SK-N-SH treated with all-trans-retinoic acid at 6 μM for 48 hours (cell line): ENCODE data around the gene SLC41A1.

Experiments used
- ATAC-seq: fragments of 200-7000 bp; cut with Tn5 transposase; 3 replicates; pipeline ENCODE4 v1.9.1; 2020; ENCODE audit warnings: mild to moderate bottlenecking, moderate library complexity
- ARNTL ChIP-seq: fragments of 450-650 bp; formaldehyde crosslinking; IDR thresholded peaks from 2 replicates; pipeline ENCODE4 v1.5.0; 2020; ENCODE audit warnings: low read depth, mild to moderate bottlenecking, moderate library complexity, borderline replicate concordance
- BACH2 ChIP-seq: fragments of 250-450 bp; sonication (Bioruptor Pico); IDR thresholded peaks from 2 replicates; pipeline ENCODE4 v1.9.0; 2021; ENCODE audit warnings: mild to moderate bottlenecking, borderline replicate concordance
- CSDC2 ChIP-seq: fragments of 250-450 bp; sonication (Bioruptor Pico); IDR thresholded peaks from 2 replicates; pipeline ENCODE4 v1.5.0; 2020; ENCODE audit warnings: mild to moderate bottlenecking, moderate library complexity
- ESRRG ChIP-seq: fragments of 250-450 bp; sonication (Bioruptor Pico); IDR thresholded peaks from 2 replicates; pipeline ENCODE4 v1.6.1; 2021; ENCODE audit warnings: mild to moderate bottlenecking
- GLIS3 ChIP-seq: fragments of 250-450 bp; sonication (Bioruptor Pico); IDR thresholded peaks from 2 replicates; pipeline ENCODE4 v1.5.0; 2020; ENCODE audit warnings: mild to moderate bottlenecking, moderate library complexity
- ISL1 ChIP-seq: fragments of 250-450 bp; sonication (Bioruptor Pico); IDR thresholded peaks from 2 replicates; pipeline ENCODE4 v2.1.2; 2022; ENCODE audit warnings: mild to moderate bottlenecking, moderate library complexity
- OSR1 ChIP-seq: fragments of 250-450 bp; sonication (Bioruptor Pico); IDR thresholded peaks from 2 replicates; pipeline ENCODE4 v1.8.0; 2022; ENCODE audit warnings: moderate library complexity, mild to moderate bottlenecking, inconsistent platforms
- PPARA ChIP-seq: fragments of 250-450 bp; sonication (Bioruptor Pico); IDR thresholded peaks from 2 replicates; pipeline ENCODE4 v1.5.0; 2020; ENCODE audit warnings: mild to moderate bottlenecking, borderline replicate concordance
- RARB ChIP-seq: fragments of 250-450 bp; sonication (Bioruptor Pico); IDR thresholded peaks from 2 replicates; pipeline ENCODE4 v1.8.0; 2021; ENCODE audit warnings: mild to moderate bottlenecking, moderate library complexity
- SNAI2 ChIP-seq: fragments of 250-450 bp; sonication (Bioruptor Pico); IDR thresholded peaks from 2 replicates; pipeline ENCODE4 v1.5.0; 2020; ENCODE audit warnings: mild to moderate bottlenecking, moderate library complexity
- TCF4 ChIP-seq: fragments of 250-450 bp; sonication (Bioruptor Pico); IDR thresholded peaks from 2 replicates; pipeline ENCODE4 v1.8.0; 2021; ENCODE audit warnings: mild to moderate bottlenecking, moderate library complexity, borderline replicate concordance
- TOX ChIP-seq: fragments of 250-450 bp; sonication (Bioruptor Pico); IDR thresholded peaks from 2 replicates; pipeline ENCODE4 v1.8.0; 2021; ENCODE audit warnings: mild to moderate bottlenecking, moderate library complexity, borderline replicate concordance
- ZC3H10 ChIP-seq: fragments of 250-450 bp; sonication (Bioruptor Pico); IDR thresholded peaks from 2 replicates; pipeline ENCODE4 v1.5.1; 2021; ENCODE audit warnings: mild to moderate bottlenecking, moderate library complexity
- ZFP30 ChIP-seq: fragments of 450-650 bp; formaldehyde crosslinking; IDR thresholded peaks from 2 replicates; pipeline ENCODE4 v1.5.0; 2022; ENCODE audit warnings: mild to moderate bottlenecking, moderate library complexity
- ZNF70 ChIP-seq: fragments of 450-650 bp; formaldehyde crosslinking; IDR thresholded peaks from 2 replicates; pipeline ENCODE4 v1.5.0; 2020; ENCODE audit warnings: mild to moderate bottlenecking, moderate library complexity
- ZNF8 ChIP-seq: fragments of 450-650 bp; formaldehyde crosslinking; IDR thresholded peaks from 2 replicates; pipeline ENCODE4 v1.5.0; 2020; ENCODE audit warnings: mild to moderate bottlenecking, moderate library complexity
- TF ChIP-seq, protein P1 (sequence below): fragments of 250-450 bp; sonication (Bioruptor Pico); IDR thresholded peaks from 2 replicates; pipeline ENCODE4 v1.8.0; 2020; ENCODE audit warnings: mild to moderate bottlenecking, moderate library complexity, borderline replicate concordance
- TF ChIP-seq, protein P2 (sequence below): fragments of 250-450 bp; sonication (Bioruptor Pico); IDR thresholded peaks from 2 replicates; pipeline ENCODE4 v1.5.1; 2020; ENCODE audit warnings: low read depth, mild to moderate bottlenecking, moderate library complexity
- TF ChIP-seq, protein P3 (sequence below): fragments of 250-450 bp; sonication (Bioruptor Pico); IDR thresholded peaks from 2 replicates; pipeline ENCODE4 v1.5.1; 2021; ENCODE audit warnings: mild to moderate bottlenecking, moderate library complexity
- TF ChIP-seq, protein P4 (sequence below): fragments of 250-450 bp; sonication (Bioruptor Pico); IDR thresholded peaks from 2 replicates; pipeline ENCODE4 v1.8.0; 2021; ENCODE audit warnings: low read depth, mild to moderate bottlenecking, moderate library complexity, borderline replicate concordance
- TF ChIP-seq, protein P5 (sequence below): fragments of 250-450 bp; sonication (Bioruptor Pico); IDR thresholded peaks from 2 replicates; pipeline ENCODE4 v1.5.0; 2020; ENCODE audit warnings: mild to moderate bottlenecking, moderate library complexity

Gene SLC41A1

DNA sequence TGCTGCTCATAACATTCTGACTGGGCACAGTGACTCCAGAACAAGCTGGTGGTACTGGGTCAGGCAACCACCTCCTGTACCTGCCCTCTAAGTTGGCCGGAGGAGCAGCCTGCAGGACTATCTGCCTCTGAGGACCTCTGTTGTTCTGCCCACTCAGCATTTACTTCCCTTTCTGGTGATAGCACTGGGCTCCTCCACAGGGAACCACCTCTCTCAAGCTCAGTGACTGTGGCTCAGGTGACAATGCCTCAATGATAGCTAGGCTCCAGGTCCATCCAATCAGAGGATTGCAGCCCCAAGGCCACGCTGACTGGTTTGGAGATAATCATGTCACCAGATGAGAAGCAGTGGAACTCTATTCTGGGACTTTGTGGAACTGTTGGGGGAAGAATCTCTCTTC, 15.8 kb downstream of the SLC41A1 start:
- TF ChIP-seq PPARA (CRISPR knock-in tag) (no peak), GLIS3 (CRISPR knock-in tag) (no peak), ZNF70 (no peak), ARNTL (CRISPR knock-in tag) (no peak)
- TF ChIP-seq, protein P1, sequence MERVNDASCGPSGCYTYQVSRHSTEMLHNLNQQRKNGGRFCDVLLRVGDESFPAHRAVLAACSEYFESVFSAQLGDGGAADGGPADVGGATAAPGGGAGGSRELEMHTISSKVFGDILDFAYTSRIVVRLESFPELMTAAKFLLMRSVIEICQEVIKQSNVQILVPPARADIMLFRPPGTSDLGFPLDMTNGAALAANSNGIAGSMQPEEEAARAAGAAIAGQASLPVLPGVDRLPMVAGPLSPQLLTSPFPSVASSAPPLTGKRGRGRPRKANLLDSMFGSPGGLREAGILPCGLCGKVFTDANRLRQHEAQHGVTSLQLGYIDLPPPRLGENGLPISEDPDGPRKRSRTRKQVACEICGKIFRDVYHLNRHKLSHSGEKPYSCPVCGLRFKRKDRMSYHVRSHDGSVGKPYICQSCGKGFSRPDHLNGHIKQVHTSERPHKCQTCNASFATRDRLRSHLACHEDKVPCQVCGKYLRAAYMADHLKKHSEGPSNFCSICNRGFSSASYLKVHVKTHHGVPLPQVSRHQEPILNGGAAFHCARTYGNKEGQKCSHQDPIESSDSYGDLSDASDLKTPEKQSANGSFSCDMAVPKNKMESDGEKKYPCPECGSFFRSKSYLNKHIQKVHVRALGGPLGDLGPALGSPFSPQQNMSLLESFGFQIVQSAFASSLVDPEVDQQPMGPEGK (CRISPR knock-in tag), result no peak
- no peak for ATAC-seq

DNA sequence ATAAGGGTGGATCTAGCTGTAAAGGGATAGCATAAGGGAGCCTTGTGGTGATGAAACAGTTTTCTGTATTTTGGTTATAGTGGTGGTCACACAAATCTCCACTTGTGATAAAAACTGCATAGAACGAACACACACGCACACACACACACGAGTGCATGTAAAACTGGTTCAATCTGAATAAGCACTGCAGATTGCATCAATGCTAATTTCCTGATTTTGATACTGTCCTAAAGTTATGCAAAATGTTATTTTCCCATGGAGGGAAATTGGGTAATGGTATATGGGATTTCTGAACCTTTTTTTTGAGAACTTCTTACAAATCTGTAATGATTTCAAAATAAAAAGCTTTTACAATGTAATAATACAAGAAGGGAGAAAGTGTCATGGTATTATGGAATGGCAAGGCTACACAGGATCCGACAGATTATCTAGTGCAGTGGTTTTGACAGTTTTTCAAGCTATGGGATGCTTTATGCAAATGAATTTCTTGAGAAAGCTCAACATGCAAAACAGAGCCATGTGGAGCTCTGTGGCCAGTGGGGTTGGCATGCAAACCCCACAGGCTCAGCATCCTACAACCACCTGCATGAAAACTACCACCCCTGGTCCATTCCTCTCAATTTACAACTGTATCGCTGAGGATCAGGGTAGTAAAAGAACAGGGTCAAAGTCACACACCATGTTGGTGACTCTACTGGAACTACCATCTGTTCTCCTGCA, 18.8 kb downstream of the SLC41A1 start:
- ATAC-seq, result no peak
- TF ChIP-seq ZFP30 (CRISPR knock-in tag) (no peak), RARB (CRISPR knock-in tag) (no peak), ZNF8 (CRISPR knock-in tag) (no peak), ZC3H10 (no peak), TCF4 (no peak), ZNF70 (no peak), PPARA (CRISPR knock-in tag) (no peak), ESRRG (CRISPR knock-in tag) (no peak), SNAI2 (CRISPR knock-in tag) (no peak), CSDC2 (CRISPR knock-in tag) (no peak), ISL1 (no peak), ARNTL (CRISPR knock-in tag) (no peak), OSR1 (CRISPR knock-in tag) (no peak), TOX (CRISPR knock-in tag) (no peak), BACH2 (no peak)
- TF ChIP-seq, protein P2, sequence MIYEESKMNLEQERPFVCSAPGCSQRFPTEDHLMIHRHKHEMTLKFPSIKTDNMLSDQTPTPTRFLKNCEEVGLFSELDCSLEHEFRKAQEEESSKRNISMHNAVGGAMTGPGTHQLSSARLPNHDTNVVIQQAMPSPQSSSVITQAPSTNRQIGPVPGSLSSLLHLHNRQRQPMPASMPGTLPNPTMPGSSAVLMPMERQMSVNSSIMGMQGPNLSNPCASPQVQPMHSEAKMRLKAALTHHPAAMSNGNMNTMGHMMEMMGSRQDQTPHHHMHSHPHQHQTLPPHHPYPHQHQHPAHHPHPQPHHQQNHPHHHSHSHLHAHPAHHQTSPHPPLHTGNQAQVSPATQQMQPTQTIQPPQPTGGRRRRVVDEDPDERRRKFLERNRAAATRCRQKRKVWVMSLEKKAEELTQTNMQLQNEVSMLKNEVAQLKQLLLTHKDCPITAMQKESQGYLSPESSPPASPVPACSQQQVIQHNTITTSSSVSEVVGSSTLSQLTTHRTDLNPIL, result no peak
- TF ChIP-seq, protein P3, sequence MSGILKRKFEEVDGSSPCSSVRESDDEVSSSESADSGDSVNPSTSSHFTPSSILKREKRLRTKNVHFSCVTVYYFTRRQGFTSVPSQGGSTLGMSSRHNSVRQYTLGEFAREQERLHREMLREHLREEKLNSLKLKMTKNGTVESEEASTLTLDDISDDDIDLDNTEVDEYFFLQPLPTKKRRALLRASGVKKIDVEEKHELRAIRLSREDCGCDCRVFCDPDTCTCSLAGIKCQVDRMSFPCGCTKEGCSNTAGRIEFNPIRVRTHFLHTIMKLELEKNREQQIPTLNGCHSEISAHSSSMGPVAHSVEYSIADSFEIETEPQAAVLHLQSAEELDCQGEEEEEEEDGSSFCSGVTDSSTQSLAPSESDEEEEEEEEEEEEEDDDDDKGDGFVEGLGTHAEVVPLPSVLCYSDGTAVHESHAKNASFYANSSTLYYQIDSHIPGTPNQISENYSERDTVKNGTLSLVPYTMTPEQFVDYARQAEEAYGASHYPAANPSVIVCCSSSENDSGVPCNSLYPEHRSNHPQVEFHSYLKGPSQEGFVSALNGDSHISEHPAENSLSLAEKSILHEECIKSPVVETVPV, result no peak
- TF ChIP-seq, protein P4, sequence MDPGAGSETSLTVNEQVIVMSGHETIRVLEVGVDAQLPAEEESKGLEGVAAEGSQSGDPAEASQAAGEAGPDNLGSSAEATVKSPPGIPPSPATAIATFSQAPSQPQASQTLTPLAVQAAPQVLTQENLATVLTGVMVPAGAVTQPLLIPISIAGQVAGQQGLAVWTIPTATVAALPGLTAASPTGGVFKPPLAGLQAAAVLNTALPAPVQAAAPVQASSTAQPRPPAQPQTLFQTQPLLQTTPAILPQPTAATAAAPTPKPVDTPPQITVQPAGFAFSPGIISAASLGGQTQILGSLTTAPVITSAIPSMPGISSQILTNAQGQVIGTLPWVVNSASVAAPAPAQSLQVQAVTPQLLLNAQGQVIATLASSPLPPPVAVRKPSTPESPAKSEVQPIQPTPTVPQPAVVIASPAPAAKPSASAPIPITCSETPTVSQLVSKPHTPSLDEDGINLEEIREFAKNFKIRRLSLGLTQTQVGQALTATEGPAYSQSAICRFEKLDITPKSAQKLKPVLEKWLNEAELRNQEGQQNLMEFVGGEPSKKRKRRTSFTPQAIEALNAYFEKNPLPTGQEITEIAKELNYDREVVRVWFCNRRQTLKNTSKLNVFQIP (CRISPR knock-in tag), result no peak
- TF ChIP-seq, protein P1 (CRISPR knock-in tag), result no peak
- TF ChIP-seq, protein P5, sequence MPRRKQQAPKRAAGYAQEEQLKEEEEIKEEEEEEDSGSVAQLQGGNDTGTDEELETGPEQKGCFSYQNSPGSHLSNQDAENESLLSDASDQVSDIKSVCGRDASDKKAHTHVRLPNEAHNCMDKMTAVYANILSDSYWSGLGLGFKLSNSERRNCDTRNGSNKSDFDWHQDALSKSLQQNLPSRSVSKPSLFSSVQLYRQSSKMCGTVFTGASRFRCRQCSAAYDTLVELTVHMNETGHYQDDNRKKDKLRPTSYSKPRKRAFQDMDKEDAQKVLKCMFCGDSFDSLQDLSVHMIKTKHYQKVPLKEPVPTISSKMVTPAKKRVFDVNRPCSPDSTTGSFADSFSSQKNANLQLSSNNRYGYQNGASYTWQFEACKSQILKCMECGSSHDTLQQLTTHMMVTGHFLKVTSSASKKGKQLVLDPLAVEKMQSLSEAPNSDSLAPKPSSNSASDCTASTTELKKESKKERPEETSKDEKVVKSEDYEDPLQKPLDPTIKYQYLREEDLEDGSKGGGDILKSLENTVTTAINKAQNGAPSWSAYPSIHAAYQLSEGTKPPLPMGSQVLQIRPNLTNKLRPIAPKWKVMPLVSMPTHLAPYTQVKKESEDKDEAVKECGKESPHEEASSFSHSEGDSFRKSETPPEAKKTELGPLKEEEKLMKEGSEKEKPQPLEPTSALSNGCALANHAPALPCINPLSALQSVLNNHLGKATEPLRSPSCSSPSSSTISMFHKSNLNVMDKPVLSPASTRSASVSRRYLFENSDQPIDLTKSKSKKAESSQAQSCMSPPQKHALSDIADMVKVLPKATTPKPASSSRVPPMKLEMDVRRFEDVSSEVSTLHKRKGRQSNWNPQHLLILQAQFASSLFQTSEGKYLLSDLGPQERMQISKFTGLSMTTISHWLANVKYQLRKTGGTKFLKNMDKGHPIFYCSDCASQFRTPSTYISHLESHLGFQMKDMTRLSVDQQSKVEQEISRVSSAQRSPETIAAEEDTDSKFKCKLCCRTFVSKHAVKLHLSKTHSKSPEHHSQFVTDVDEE, result no peak
